Right renal pelvis (tissue), 4 donors: ENCODE results near the gene USP17L29. TPM values are rescaled to one million over a fixed set of nuclear protein-coding genes. Genes with fewer than 3 reads are reported as not detected.
"Not testable (repeated sequence)": the region's sequence is repeated elsewhere in the genome, so short reads cannot be mapped to it uniquely, and the experiment has no call there.

Experiments used
- DNase-seq, 4 donors: peaks; one replicate each; pipeline ENCODE4 v3.0.0-alpha.2; 2013; ENCODE audit warnings: low read depth in 4 of 4, low spot score in 3 of 4, missing footprints in 1 of 4
- polyA plus RNA-seq, 4 donors: library from polyadenylated mRNA; unstranded; fragments of 120-200 nt; gene quantifications; one replicate each; pipeline ENCODE4 v1.2.1, GENCODE V29; 2013; ENCODE audit not compliant: insufficient read length in 4 of 4

The USP17L29 gene
- not detected for polyA plus RNA-seq

DNA sequence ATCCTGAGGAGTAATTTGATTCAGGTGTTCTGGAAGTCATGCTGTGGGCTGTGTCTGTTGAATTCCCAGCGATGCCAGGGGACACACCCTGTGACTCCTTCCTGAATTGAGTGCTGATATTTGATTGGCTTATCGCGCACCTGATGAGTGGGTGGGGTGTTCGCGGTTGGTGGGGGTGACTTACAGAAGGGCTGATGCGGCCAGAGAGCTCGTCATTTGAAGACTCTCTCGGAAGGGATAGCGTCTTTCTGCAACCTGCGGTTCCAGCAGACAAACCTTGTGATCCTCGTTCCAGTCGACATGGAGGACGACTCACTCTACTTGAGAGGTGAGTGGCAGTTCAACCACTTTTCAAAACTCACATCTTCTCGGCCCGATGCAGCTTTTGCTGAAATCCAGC lies at the start of gene USP17L29:
Gene USP17L29 (plus strand): TSS at position 301 of the 400 bp plus-strand sequence. CDS start 0 bp downstream, at position 301.
- not testable (repeated sequence) for DNase-seq

DNA sequence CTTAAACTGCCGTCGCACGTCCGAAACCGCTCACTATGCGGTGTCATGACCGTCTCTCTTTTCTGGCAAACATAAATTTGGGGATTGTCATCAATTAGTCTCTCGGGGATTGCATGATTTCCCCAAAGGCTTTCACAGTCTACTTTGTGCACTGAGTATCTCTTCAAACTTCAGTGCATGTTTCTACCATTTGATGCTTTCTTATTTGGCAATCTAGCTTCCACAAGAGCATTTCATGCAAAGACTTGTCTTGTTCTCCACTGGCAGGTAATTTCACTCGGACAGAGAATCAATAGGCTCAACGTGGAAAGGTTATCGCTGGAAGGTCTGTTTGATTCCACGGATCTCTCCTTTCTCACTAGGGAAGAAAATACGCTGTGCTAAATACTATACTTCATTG lies 29.2 kb upstream of the USP17L29 start:
- not testable (repeated sequence) for DNase-seq

DNA sequence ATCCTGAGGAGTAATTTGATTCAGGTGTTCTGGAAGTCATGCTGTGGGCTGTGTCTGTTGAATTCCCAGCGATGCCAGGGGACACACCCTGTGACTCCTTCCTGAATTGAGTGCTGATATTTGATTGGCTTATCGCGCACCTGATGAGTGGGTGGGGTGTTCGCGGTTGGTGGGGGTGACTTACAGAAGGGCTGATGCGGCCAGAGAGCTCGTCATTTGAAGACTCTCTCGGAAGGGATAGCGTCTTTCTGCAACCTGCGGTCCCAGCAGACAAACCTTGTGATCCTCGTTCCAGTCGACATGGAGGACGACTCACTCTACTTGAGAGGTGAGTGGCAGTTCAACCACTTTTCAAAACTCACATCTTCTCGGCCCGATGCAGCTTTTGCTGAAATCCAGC lies 28.6 kb upstream of the USP17L29 start, which contains the start of gene USP17L24:
Gene USP17L24 (plus strand): TSS at position 301 of the 400 bp plus-strand sequence. CDS start 0 bp downstream, at position 301.
- not testable (repeated sequence) for DNase-seq

GRCh38 chr4:9329611-9330010 lies 23.8 kb upstream of the USP17L29 start, which contains the start of gene USP17L25:
Gene USP17L25, plus strand, starts transcription at chr4:9329911. Its CDS starts 0 bp downstream, at chr4:9329911.
- not testable (repeated sequence) for DNase-seq

DNA sequence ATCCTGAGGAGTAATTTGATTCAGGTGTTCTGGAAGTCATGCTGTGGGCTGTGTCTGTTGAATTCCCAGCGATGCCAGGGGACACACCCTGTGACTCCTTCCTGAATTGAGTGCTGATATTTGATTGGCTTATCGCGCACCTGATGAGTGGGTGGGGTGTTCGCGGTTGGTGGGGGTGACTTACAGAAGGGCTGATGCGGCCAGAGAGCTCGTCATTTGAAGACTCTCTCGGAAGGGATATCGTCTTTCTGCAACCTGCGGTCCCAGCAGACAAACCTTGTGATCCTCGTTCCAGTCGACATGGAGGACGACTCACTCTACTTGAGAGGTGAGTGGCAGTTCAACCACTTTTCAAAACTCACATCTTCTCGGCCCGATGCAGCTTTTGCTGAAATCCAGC lies 19.1 kb upstream of the USP17L29 start, which contains the start of gene USP17L26:
Gene USP17L26 (plus strand): TSS at position 301 of the 400 bp plus-strand sequence. CDS start 0 bp downstream, at position 301.
- DNase-seq, result not testable (repeated sequence)

DNA sequence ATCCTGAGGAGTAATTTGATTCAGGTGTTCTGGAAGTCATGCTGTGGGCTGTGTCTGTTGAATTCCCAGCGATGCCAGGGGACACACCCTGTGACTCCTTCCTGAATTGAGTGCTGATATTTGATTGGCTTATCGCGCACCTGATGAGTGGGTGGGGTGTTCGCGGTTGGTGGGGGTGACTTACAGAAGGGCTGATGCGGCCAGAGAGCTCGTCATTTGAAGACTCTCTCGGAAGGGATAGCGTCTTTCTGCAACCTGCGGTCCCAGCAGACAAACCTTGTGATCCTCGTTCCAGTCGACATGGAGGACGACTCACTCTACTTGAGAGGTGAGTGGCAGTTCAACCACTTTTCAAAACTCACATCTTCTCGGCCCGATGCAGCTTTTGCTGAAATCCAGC lies 14.3 kb upstream of the USP17L29 start, which contains the start of gene USP17L5:
Gene USP17L5 (plus strand): TSS at position 301 of the 400 bp plus-strand sequence. CDS start 0 bp downstream, at position 301.
- not testable (repeated sequence) for DNase-seq

DNA sequence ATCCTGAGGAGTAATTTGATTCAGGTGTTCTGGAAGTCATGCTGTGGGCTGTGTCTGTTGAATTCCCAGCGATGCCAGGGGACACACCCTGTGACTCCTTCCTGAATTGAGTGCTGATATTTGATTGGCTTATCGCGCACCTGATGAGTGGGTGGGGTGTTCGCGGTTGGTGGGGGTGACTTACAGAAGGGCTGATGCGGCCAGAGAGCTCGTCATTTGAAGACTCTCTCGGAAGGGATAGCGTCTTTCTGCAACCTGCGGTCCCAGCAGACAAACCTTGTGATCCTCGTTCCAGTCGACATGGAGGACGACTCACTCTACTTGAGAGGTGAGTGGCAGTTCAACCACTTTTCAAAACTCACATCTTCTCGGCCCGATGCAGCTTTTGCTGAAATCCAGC lies 9.6 kb upstream of the USP17L29 start, which contains the start of gene USP17L27:
Gene USP17L27 (plus strand): TSS at position 301 of the 400 bp plus-strand sequence. CDS start 0 bp downstream, at position 301.
- not testable (repeated sequence) for DNase-seq

DNA sequence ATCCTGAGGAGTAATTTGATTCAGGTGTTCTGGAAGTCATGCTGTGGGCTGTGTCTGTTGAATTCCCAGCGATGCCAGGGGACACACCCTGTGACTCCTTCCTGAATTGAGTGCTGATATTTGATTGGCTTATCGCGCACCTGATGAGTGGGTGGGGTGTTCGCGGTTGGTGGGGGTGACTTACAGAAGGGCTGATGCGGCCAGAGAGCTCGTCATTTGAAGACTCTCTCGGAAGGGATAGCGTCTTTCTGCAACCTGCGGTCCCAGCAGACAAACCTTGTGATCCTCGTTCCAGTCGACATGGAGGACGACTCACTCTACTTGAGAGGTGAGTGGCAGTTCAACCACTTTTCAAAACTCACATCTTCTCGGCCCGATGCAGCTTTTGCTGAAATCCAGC lies 4.8 kb upstream of the USP17L29 start, which contains the start of gene USP17L28:
Gene USP17L28 (plus strand): TSS at position 301 of the 400 bp plus-strand sequence. CDS start 0 bp downstream, at position 301.
- DNase-seq, result not testable (repeated sequence)

DNA sequence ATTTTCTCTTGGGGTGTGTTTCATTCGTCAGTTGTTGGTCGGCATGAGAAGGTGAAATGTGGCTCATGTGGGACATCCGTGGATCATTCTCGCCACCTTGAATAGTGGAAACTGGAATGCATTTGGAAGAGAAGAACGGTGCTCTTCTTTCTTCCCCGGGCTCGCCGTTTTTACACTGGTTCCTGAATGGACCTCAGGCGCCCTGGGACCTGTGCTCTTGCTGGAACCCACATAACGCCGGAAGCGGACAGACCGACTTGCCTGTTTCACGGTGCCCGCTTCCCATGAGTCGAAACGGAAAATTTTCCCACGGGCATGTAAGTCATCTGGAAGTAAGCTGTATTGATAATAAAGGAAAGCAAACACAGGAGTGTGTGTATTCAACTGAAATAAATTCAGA lies 2.6 kb upstream of the USP17L29 start:
- not testable (repeated sequence) for DNase-seq

DNA sequence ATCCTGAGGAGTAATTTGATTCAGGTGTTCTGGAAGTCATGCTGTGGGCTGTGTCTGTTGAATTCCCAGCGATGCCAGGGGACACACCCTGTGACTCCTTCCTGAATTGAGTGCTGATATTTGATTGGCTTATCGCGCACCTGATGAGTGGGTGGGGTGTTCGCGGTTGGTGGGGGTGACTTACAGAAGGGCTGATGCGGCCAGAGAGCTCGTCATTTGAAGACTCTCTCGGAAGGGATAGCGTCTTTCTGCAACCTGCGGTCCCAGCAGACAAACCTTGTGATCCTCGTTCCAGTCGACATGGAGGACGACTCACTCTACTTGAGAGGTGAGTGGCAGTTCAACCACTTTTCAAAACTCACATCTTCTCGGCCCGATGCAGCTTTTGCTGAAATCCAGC lies 9.4 kb downstream of the USP17L29 start, which contains the start of gene USP17L30:
Gene USP17L30 (plus strand): TSS at position 301 of the 400 bp plus-strand sequence. CDS start 0 bp downstream, at position 301.
- not testable (repeated sequence) for DNase-seq

DNA sequence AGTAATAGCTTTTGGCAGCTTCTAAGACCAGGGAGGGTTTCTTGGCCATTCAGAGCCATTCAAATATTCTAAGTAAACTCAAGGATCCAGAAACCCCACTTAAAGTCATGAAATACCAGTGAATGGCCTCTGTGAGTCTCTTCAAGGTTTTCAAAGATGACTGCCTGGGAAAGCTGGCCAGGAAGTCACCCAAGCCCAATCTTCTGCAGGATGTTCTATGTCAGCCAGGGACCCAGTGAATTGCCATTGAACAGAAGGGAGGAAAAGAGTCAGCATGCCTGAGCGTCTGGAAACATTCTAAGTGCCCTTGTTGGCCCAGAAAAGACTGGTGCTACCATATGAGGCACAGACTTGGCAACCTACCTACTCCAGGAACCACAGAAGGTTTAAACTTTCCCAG lies 26.4 kb downstream of the USP17L29 start:
- DNase-seq, result not testable (repeated sequence)

- peak in 1 of 4 donors; percentile 20 for DNase-seq
These were observed 27.6 kb downstream of the USP17L29 start for GRCh38 chr4:9381012-9381534.

DNA sequence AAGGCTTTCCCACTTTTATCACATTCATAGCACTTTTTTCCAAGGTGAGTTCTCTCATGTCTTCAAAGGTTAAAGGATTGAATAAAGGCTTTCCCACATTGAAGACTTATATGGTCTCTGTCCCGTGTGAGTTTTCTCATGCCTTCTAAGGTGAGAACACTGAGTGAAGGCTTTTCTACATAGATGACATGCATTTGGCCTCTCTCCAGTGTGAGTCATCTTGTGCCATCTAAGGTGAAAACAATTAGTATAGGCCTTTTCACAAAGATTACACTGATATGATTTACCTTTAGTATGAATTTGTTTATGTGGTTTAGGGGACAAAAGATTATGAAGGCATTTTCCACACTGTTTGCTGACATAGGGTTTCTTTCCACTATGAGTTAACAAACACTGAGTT lies 30.7 kb downstream of the USP17L29 start:
- DNase-seq, result no peak

DNA sequence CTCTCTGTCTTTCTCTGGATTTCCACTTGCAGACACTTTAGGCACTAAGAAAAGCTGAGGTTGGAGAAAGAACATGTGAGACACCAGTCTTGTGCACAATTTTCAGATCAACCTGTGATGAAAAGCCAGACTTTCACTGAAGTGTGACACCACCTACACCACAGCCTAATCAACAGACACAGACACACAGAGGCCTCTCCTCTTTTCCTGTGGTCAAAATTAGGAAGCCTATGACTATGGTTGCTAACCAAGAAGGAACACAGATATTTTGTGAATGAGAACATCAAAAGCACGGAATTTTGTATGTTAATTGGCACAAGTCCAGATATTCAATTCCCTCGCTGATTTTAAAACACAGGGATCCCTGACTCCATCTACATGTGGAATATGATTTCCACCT lies 35.6 kb downstream of the USP17L29 start:
- not testable (repeated sequence) for DNase-seq

Other genes with a start within 250 kb of the USP17L29 start
- gene FAM90A26, start 183.2 kb upstream of the USP17L29 start, polyA plus RNA-seq, result under 1 TPM in 1 of 4 donors, not detected in 3; 0.05 TPM
- not detected for gene USP17L10, start 143.0 kb upstream of the USP17L29 start, polyA plus RNA-seq
- not detected for gene USP17L11, start 138.2 kb upstream of the USP17L29 start, polyA plus RNA-seq
- not detected for gene USP17L12, start 133.5 kb upstream of the USP17L29 start, polyA plus RNA-seq
- not detected for gene USP17L13, start 128.7 kb upstream of the USP17L29 start, polyA plus RNA-seq
- gene USP17L15, start 119.3 kb upstream of the USP17L29 start, polyA plus RNA-seq, result under 1 TPM in 1 of 4 donors, not detected in 3; 0.11 TPM
- gene USP17L17, start 109.8 kb upstream of the USP17L29 start, polyA plus RNA-seq, result not detected
- not detected for gene USP17L18, start 105.0 kb upstream of the USP17L29 start, polyA plus RNA-seq
- not detected for gene USP17L19, start 100.3 kb upstream of the USP17L29 start, polyA plus RNA-seq
- not detected for gene USP17L20, start 95.5 kb upstream of the USP17L29 start, polyA plus RNA-seq
- not detected for gene USP17L21, start 90.8 kb upstream of the USP17L29 start, polyA plus RNA-seq
- not detected for gene USP17L22, start 86.0 kb upstream of the USP17L29 start, polyA plus RNA-seq
- gene USP17L24, start 28.5 kb upstream of the USP17L29 start, polyA plus RNA-seq, result not detected
- gene USP17L25, start 23.7 kb upstream of the USP17L29 start, polyA plus RNA-seq, result not detected
- not detected for gene USP17L26, start 19.0 kb upstream of the USP17L29 start, polyA plus RNA-seq
- not detected for gene USP17L5, start 14.2 kb upstream of the USP17L29 start, polyA plus RNA-seq
- gene USP17L27, start 9.5 kb upstream of the USP17L29 start, polyA plus RNA-seq, result not detected
- gene USP17L28, start 4.7 kb upstream of the USP17L29 start, polyA plus RNA-seq, result not detected
- gene USP17L30, start 9.5 kb downstream of the USP17L29 start, polyA plus RNA-seq, result not detected
- not detected for gene DEFB131A, start 90.8 kb downstream of the USP17L29 start, polyA plus RNA-seq